GM12878 (cell line): Measurements from ENCODE around the gene PDE3B. TPM values are rescaled to one million over a fixed set of nuclear protein-coding genes. Genes with fewer than 3 reads are reported as not detected.

Experiments used
- ATAC-seq: fragments of 200-7000 bp; cut with Tn5 transposase; 3 replicates; pipeline ENCODE4 v1.9.1; 2020; ENCODE audit warnings: mild to moderate bottlenecking, moderate library complexity
- BruUV-seq: library from RNA; stranded (reverse); fragments of 400-500 nt; replicated peaks from 2 replicates; lab custom pipeline; 2021; lab: Mats Ljungman, UMichigan
- CTCF ChIA-PET: fragments of 300-600 bp; sonication (Branson Sonifier 250); formaldehyde crosslinking; extraction: SDS; loops from one replicate; lab custom pipeline; 2021; ENCODE audit warnings: inconsistent platforms; lab: Yijun Ruan, JAX
- POLR2A ChIA-PET: fragments of 350-600 bp; formaldehyde crosslinking; extraction: SDS; loops from one replicate; lab custom pipeline; 2021; ENCODE audit warnings: inconsistent platforms; lab: Charles Lee
- RAD21 ChIA-PET: fragments of 300-600 bp; sonication (Branson Sonifier 250); formaldehyde crosslinking; loops from one replicate; lab custom pipeline; 2023; ENCODE audit warnings: antibody characterized with exemption; ENCODE audit not compliant: unreplicated experiment; lab: Charles Lee
- SMC1A ChIA-PET: fragments of 300-600 bp; sonication (Branson Sonifier 250); formaldehyde crosslinking; loops from one replicate; lab custom pipeline; 2023; ENCODE audit not compliant: unreplicated experiment, uncharacterized antibody; lab: Charles Lee
- DNase-seq: peaks from one replicate; pipeline ENCODE4 v3.0.0-alpha.2; 2011; ENCODE audit warnings: low read depth, low spot score
- FAIRE-seq: peaks from 3 replicates; lab custom pipeline; 2011; peaks lifted over from hg19 to GRCh38; lab: Jason Lieb, UNC
- H2AFZ ChIP-seq: 2 replicates; pipeline ENCODE4 v1.6.0; 2011; ENCODE audit warnings: low read depth, low read length, control low read depth; ENCODE audit not compliant: control insufficient read depth
- H3K27ac ChIP-seq: 2 replicates; pipeline ENCODE4 v1.5.1; 2011; ENCODE audit warnings: control low read depth; ENCODE audit not compliant: control insufficient read depth, insufficient read depth
- H3K27me3 ChIP-seq, 2 experiments: replicated peaks in 1 of 2; 2 replicates each; pipeline versions ENCODE4 v1.6.0 to v1.6.1; 2011; ENCODE audit warnings: low read length in 1 of 2; ENCODE audit not compliant: control insufficient read depth in 2 of 2, insufficient read depth in 2 of 2
- H3K36me3 ChIP-seq, 2 experiments: 2 replicates each; pipeline ENCODE4 v1.5.1; 2011; ENCODE audit warnings: low read length in 1 of 2; ENCODE audit not compliant: control insufficient read depth in 2 of 2, insufficient read depth in 2 of 2
- H3K4me1 ChIP-seq: 2 replicates; pipeline ENCODE4 v1.6.1; 2011; ENCODE audit warnings: mild to moderate bottlenecking, low read length, moderate library complexity, mixed read lengths; ENCODE audit not compliant: control insufficient read depth, insufficient read depth
- H3K4me2 ChIP-seq: 2 replicates; pipeline ENCODE4 v1.6.0; 2011; ENCODE audit warnings: control low read depth; ENCODE audit not compliant: control insufficient read depth, insufficient read depth
- H3K4me3 ChIP-seq: fragments of 200-600 bp; sonication (generic); 2 replicates; pipeline ENCODE4 v1.5.1; 2016
- H3K79me2 ChIP-seq: 2 replicates; pipeline ENCODE4 v1.6.0; 2011; ENCODE audit warnings: low read length; ENCODE audit not compliant: control insufficient read depth, insufficient read depth
- H3K9ac ChIP-seq: 2 replicates; pipeline ENCODE4 v1.8.0; 2011; ENCODE audit warnings: low read length, control low read depth, mixed read lengths; ENCODE audit not compliant: control insufficient read depth, insufficient read depth
- H3K9me3 ChIP-seq: replicated peaks from 3 replicates; pipeline ENCODE4 v1.5.1; 2011; ENCODE audit warnings: mild to moderate bottlenecking, low read length; ENCODE audit not compliant: control insufficient read depth, insufficient read depth
- H4K20me1 ChIP-seq: 2 replicates; pipeline ENCODE4 v1.6.0; 2011; ENCODE audit not compliant: control insufficient read depth, insufficient read depth
- BHLHE40 ChIP-seq, 2 experiments: fragments of 450-650 bp in 1 of 2; IDR thresholded peaks; 2 replicates each; pipeline ENCODE4 v1.6.1; 2011 to 2017; ENCODE audit warnings: low read depth in 2 of 2, borderline replicate concordance in 1 of 2, improper control_type of control experiment in 1 of 2, low read length in 1 of 2, mild to moderate bottlenecking in 1 of 2
- CBX5 ChIP-seq: sonication (generic); IDR thresholded peaks from 2 replicates; pipeline ENCODE4 v1.6.1; 2016; ENCODE audit warnings: low read depth, moderate library complexity, mild to moderate bottlenecking, inconsistent platforms
- CEBPB ChIP-seq, 2 experiments: fragments of 150-350 bp in 1 of 2; IDR thresholded peaks; 2 replicates each; pipeline ENCODE4 v1.6.1; 2012 to 2014; ENCODE audit warnings: low read depth in 2 of 2, low read length in 2 of 2, borderline replicate concordance in 1 of 2, inconsistent platforms in 1 of 2
- CEBPZ ChIP-seq: fragments of 150-350 bp; IDR thresholded peaks from 2 replicates; pipeline ENCODE4 v1.6.1; 2016; ENCODE audit warnings: low read depth, low read length
- EP300 ChIP-seq, 2 experiments: fragments of 150-350 bp in 1 of 2; IDR thresholded peaks; 2 replicates each; pipeline ENCODE4 v1.6.1; 2011 to 2012; ENCODE audit warnings: low read depth in 2 of 2, low read length in 2 of 2, borderline replicate concordance in 1 of 2, improper control_type of control experiment in 1 of 2, inconsistent platforms in 1 of 2; ENCODE audit not compliant: control insufficient read depth in 1 of 2
- GATAD2B ChIP-seq: fragments of 450-650 bp; conservative IDR thresholded peaks from 2 replicates; pipeline ENCODE4 v1.6.1; 2017; ENCODE audit warnings: low read depth, mild to moderate bottlenecking, moderate library complexity
- NFYA ChIP-seq: IDR thresholded peaks from 2 replicates; pipeline ENCODE4 v1.6.1; 2011; ENCODE audit warnings: low read depth, mild to moderate bottlenecking, low read length, improper control_type of control experiment, borderline replicate concordance
- NR2C1 ChIP-seq: fragments of 450-650 bp; IDR thresholded peaks from 2 replicates; pipeline ENCODE4 v1.6.1; 2017; ENCODE audit warnings: antibody characterized with exemption, mild to moderate bottlenecking, moderate library complexity
- TBL1XR1 ChIP-seq: IDR thresholded peaks from 2 replicates; pipeline ENCODE4 v1.6.1; 2012; ENCODE audit warnings: low read depth, low read length, improper control_type of control experiment
- USF1 ChIP-seq: IDR thresholded peaks from 2 replicates; pipeline ENCODE4 v1.6.1; 2011; ENCODE audit warnings: borderline replicate concordance, low read depth, mild to moderate bottlenecking, moderate library complexity, mixed read lengths, low read length; ENCODE audit not compliant: insufficient read depth; ENCODE audit errors: extremely low read length
- USF2 ChIP-seq: IDR thresholded peaks from 2 replicates; pipeline ENCODE4 v1.6.1; 2011; ENCODE audit warnings: low read depth, low read length, improper control_type of control experiment, borderline replicate concordance
- WGBS: methylation state at CpG from one replicate; pipeline ENCODE4 v1.1.6; 2016; ENCODE audit warnings: low lambda C conversion rate; ENCODE audit not compliant: insufficient replicate concordance, insufficient coverage; ENCODE audit errors: missing lambda C conversion rate; 5-methylcytosine and 5-hydroxymethylcytosine counted together
- in situ Hi-C: fragments of 300-500 bp; cut with MboI; formaldehyde crosslinking; loops from 9 replicates; pipeline ENCODE4 v1.14.3; 2018; ENCODE audit warnings: mixed read lengths
- intact Hi-C: fragments of 100-400 bp; cut with micrococcal nuclease; formaldehyde crosslinking; loops from one replicate; pipeline ENCODE4 v1.14.2; 2022; ENCODE audit not compliant: unreplicated experiment
- polyA plus RNA-seq, 11 experiments: library from polyadenylated mRNA; depleted of rRNA in 4 of 11; unstranded in 6 of 11; stranded (reverse) in 5 of 11; fragments of >200 nt; fragmentation: Nextera tagmentation in 4 of 11; fragmentation: Illumina TruSeq in 1 of 11; extraction: Ambion mirVana in 4 of 11; extraction: Trizol in 1 of 11; gene quantifications; 1 replicate in 1 of 11; 2 replicates in 10 of 11; pipeline versions ENCODE4 v1.2.1 to v1.2.3, GENCODE V29; 2011 to 2016; ENCODE audit warnings: inconsistent platforms in 2 of 11, missing spikeins in 2 of 11, low read depth in 1 of 11
- total RNA-seq, 4 experiments: library from RNA; depleted of rRNA in 3 of 4; stranded (reverse); fragments of >200 nt in 3 of 4; fragmentation: Illumina TruSeq in 1 of 4; extraction: Trizol in 1 of 4; gene quantifications; 2 replicates each; pipeline versions ENCODE4 v1.2.1 to v1.2.3, GENCODE V29; 2013 to 2021

The PDE3B gene
- total and polyA plus RNA-seq, 10 of the 15 experiments (the other 5 are each of a cell fraction or from before 2014, with no cell fraction given), result 0.04 to 3.1 (median 1.9) TPM

- DNase-seq (no peak), ATAC-seq (no peak), FAIRE-seq (no peak)
- no peak overlapping the region for H2AFZ ChIP-seq
- in situ Hi-C loops, result no loop called here
- H3K27ac ChIP-seq, result no peak overlapping the region
- no peak overlapping the region for H3K4me2 ChIP-seq
- ChIA-PET RAD21 (no interaction called here), POLR2A (no interaction called here), CTCF (no interaction called here), SMC1A (no interaction called here)
- intact Hi-C loops, result no loop called here
- H3K9ac ChIP-seq, result no peak overlapping the region
- H3K36me3 ChIP-seq, result no peaks in the 10 kb centered on the region
- BruUV-seq, result no TSS peak
- WGBS, result 17% methylated on average over 3 of the region's 3 CpGs
- no peak overlapping the region for H3K4me3 ChIP-seq
- no peaks in the 10 kb centered on the region for H3K9me3 ChIP-seq
- no peaks in the 10 kb centered on the region for H4K20me1 ChIP-seq
- no peaks in the 10 kb centered on the region for H3K79me2 ChIP-seq
- TF ChIP-seq GATAD2B (no peak), CEBPZ (no peak), CBX5 (no peak), CEBPB (IDR thresholded peaks at IDR 0.05; ENCODE audit: borderline replicate concordance in 1 of 2, low read depth in 2 of 2, low read length in 2 of 2) (no peak), USF1 (no peak), NFYA (no peak), USF2 (no peak), EP300 (IDR thresholded peaks at IDR 0.05; ENCODE audit: borderline replicate concordance in 1 of 2, control insufficient read depth in 1 of 2, low read depth in 2 of 2, low read length in 2 of 2) (no peak), BHLHE40 (IDR thresholded peaks at IDR 0.05; ENCODE audit: borderline replicate concordance in 1 of 2, low read depth in 2 of 2, low read length in 1 of 2) (no peak), NR2C1 (no peak), TBL1XR1 (no peak)
- no peaks in the 10 kb centered on the region for H3K27me3 ChIP-seq
- H3K4me1 ChIP-seq, result no peaks in the 10 kb centered on the region
These were observed 97.6 kb downstream of the PDE3B start for GRCh38 chr11:14741195-14741594.
